HUES64 (cell line): Measurements from ENCODE around the gene CTPS1. TPM values are rescaled to one million over a fixed set of nuclear protein-coding genes. Genes with fewer than 3 reads are reported as not detected.

Source experiments
- H3K27ac ChIP-seq: 2 replicates; pipeline ENCODE4 v1.7.0; 2013; ENCODE audit warnings: low read depth, low read length, inconsistent platforms
- H3K27me3 ChIP-seq: 2 replicates; pipeline ENCODE4 v1.6.1; 2013; ENCODE audit warnings: mild to moderate bottlenecking, low read length; ENCODE audit not compliant: insufficient read depth
- H3K36me3 ChIP-seq: 2 replicates; pipeline ENCODE4 v1.6.1; 2013; ENCODE audit warnings: mild to moderate bottlenecking, low read length; ENCODE audit not compliant: insufficient read depth
- H3K4me1 ChIP-seq: 2 replicates; pipeline ENCODE4 v1.6.1; 2013; ENCODE audit warnings: mild to moderate bottlenecking, low read length, moderate library complexity; ENCODE audit not compliant: insufficient read depth
- H3K4me3 ChIP-seq: 2 replicates; pipeline ENCODE4 v1.5.1; 2013; ENCODE audit warnings: mild to moderate bottlenecking, low read length, moderate library complexity
- H3K9ac ChIP-seq: 2 replicates; pipeline ENCODE4 v1.6.1; 2013; ENCODE audit warnings: mild to moderate bottlenecking, low read depth, low read length
- H3K9me3 ChIP-seq: 2 replicates; pipeline ENCODE4 v1.6.1; 2013; ENCODE audit warnings: low read depth, low read length; ENCODE audit not compliant: insufficient read depth
- WGBS: fragments of 150-250, 120-280 bp; methylation state at CpG from one replicate; pipeline ENCODE4 v1.1.7; 2013; ENCODE audit warnings: missing lambda C conversion rate; 5-methylcytosine and 5-hydroxymethylcytosine counted together
- polyA plus RNA-seq, 2 experiments: library from polyadenylated mRNA; stranded (reverse); fragments of 50-300 nt; gene quantifications; one replicate each; pipeline ENCODE4 v1.2.3, GENCODE V29; 2013

CTPS1 gene, protein sequence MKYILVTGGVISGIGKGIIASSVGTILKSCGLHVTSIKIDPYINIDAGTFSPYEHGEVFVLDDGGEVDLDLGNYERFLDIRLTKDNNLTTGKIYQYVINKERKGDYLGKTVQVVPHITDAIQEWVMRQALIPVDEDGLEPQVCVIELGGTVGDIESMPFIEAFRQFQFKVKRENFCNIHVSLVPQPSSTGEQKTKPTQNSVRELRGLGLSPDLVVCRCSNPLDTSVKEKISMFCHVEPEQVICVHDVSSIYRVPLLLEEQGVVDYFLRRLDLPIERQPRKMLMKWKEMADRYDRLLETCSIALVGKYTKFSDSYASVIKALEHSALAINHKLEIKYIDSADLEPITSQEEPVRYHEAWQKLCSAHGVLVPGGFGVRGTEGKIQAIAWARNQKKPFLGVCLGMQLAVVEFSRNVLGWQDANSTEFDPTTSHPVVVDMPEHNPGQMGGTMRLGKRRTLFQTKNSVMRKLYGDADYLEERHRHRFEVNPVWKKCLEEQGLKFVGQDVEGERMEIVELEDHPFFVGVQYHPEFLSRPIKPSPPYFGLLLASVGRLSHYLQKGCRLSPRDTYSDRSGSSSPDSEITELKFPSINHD
- 81.1 TPM for polyA plus RNA-seq (2013, experiment 1 of 2)
- polyA plus RNA-seq (2013, experiment 2 of 2) = 70.4 TPM

DNA sequence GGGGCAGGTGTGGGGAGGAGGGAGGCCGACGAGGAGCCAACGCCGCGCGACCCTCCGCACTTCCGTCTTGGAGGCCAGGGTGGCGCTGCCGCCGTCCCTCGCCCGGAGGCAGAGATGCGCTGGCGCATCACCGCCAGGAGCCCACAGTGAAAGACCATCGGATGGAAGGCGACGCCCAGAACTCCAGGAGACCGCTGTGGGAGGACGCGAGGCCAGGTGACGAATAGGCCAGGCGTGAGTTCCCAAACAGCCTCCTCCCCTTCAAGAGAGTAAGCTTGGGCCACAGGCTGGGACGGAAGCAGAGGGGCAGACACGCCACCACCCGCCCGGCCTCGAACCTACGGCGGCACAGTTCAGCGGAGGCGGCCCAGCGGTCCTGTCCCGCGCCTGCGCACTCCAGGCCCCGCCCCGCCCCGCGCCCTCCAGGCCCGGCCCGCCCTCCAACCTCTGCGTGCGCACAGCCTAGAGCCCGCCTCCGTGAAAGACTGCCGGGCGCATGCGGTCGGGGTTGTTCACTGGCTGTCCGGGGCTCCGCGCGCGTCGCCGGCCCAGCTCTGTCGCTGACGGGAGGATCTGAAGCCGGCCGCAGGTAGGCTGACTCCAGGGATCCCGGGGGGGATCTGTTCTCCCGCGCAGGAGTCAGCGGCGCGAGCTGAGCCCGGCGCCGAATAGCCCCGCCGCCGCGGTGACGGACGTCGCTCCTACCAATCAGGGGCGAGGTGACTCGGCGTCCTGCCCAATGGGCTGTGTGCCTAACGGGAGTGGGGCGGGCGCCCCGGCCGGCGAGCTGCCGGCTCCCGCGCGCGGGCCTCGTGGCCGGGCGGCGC, at the start of gene CTPS1:
CTPS1 (plus strand) TSS at position 456 of the 827 bp plus-strand sequence. CDS start 3,595 bp downstream, outside the sequence.
- H3K27ac ChIP-seq = peak within 1 kb of the TSS; percentile 99
- peak within 1 kb of the TSS; percentile 82 for H3K4me3 ChIP-seq
- peak within 1 kb of the TSS; percentile 96 for H3K9ac ChIP-seq
- H3K9me3 ChIP-seq = no peaks in the 10 kb centered on the region
- H3K36me3 ChIP-seq = peaks cover 28% of the 10 kb centered on the region
- under 1% methylated on average over 96 of the region's 96 CpGs for WGBS
- H3K4me1 ChIP-seq = peaks cover 8% of the 10 kb centered on the region; the same call in 1 of the 2 replicates
- no peaks in the 10 kb centered on the region for H3K27me3 ChIP-seq

DNA sequence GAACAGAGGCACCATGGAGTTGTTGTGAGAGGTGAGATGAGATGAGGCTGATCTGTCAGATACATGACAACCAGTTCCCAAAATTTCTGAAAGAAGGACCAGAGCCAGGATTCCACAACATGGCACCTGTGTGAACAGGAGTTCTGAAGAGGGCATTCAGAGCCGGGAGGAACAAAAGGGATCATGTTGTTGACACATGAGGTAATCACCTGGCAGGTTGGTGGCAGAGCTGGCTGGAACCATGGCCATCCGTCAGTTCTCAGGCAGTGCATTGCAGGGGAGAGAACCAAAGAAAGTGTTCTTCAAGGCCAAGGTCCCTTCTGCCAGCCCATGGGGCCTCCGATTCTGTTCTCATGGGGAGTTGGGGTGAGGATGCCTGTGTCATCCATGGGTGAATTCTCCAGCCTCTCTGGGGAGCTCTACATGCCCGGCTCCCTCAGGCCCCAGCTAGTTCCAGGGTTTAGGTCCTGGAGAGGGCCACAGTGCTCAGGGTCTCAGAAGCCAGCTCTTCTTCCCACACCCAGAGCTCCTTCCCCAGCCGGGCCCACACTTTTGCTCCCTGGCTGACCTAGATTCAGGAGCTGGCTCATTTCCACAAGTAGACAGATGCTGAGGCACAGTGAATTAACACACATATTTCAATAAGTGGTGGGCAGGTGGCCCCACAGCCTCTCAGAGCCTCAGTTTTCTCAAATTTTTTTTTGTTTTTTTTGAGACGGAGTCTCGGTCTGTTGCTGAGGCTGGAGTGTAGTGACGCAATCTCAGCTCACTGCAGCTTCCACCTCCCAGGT, 49.1 kb upstream of the CTPS1 start:
- Histone ChIP-seq H3K27ac (no peak overlapping the region), H3K36me3 (no peaks in the 10 kb centered on the region), H3K9ac (no peak overlapping the region), H3K4me1 (peaks cover 4% of the 10 kb centered on the region), H3K4me3 (no peak overlapping the region), H3K9me3 (no peaks in the 10 kb centered on the region), H3K27me3 (no peaks in the 10 kb centered on the region)
- WGBS = 92% methylated on average over 8 of the region's 8 CpGs

DNA sequence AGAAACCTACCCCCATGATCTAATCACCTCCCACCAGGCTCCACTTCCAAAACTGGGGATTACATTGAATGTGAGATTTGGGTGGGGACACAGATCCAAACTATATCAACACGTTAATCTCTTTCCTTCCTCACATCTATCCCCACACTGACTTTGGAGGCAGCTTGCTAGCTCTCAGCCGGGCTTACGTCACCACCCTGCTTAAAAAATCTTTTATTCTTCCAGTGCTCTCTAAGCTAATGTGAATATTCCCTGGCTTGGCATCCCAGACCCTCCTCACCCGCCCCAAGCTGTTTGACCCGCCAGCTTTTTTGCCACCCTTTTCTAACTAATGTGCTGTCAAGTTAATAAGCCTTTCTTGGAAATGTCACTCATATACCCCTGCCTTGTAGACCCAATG, 47.9 kb upstream of the CTPS1 start:
- 87% methylated on average over 5 of the region's 5 CpGs for WGBS
- H3K4me1 ChIP-seq = peaks cover 4% of the 10 kb centered on the region

DNA sequence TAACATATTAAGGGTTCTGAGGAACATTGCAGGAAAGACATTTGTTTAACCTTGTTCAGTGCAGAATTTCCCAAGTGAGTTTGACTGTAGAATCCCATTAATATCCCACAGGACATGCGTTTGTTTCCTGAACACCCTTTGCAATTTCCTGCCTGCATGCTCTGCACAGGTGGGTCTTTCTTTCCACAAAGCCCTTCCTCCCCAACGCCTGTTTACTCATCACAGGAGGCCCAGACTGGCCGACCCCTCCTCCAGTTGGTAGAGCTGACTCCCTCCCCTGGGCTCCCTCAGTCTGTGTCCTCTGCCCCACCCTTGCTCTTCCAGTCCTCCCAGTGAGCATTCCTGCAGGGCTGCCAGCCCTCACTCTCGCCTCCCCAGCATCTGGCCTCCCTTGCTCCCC, 47.5 kb upstream of the CTPS1 start:
- Histone ChIP-seq H3K4me1 (peaks cover 4% of the 10 kb centered on the region), H3K36me3 (no peaks in the 10 kb centered on the region), H3K9ac (no peak overlapping the region), H3K27ac (no peak overlapping the region), H3K4me3 (no peak overlapping the region), H3K27me3 (no peaks in the 10 kb centered on the region), H3K9me3 (no peaks in the 10 kb centered on the region)
- 42% methylated on average over 4 of the region's 4 CpGs for WGBS

More for the DNA sequence above, 47.9 kb upstream of the CTPS1 start:
- Histone ChIP-seq H3K9me3 (no peaks in the 10 kb centered on the region), H3K9ac (no peak overlapping the region), H3K27ac (no peak overlapping the region), H3K27me3 (no peaks in the 10 kb centered on the region), H3K4me3 (no peak overlapping the region), H3K36me3 (no peaks in the 10 kb centered on the region)

DNA sequence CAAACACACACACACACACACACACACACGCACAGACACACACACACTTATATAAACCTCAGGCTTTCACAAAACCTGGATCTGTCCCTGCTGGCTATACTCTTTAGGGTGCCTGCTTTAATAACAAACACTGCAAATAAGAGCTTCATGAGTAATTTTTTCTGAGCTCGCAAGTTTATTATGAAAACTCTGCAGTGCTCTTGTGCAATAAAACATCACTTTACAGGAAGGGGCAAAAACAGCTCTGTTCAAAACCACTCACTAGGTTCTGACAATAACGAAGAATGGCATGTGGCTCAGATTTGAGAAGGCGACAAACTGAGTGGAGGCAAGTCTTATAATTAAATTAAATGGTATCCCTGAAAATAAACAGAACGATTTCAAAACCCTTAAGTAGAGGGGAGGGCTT, 42.6 kb upstream of the CTPS1 start:
- H3K4me1 ChIP-seq = peaks cover under 1% of the 10 kb centered on the region
- no peaks in the 10 kb centered on the region for H3K9me3 ChIP-seq
- H3K27ac ChIP-seq = no peak overlapping the region
- H3K27me3 ChIP-seq = no peaks in the 10 kb centered on the region
- H3K9ac ChIP-seq = no peak overlapping the region
- 95% methylated on average over 5 of the region's 5 CpGs for WGBS
- H3K4me3 ChIP-seq = no peak overlapping the region
- no peaks in the 10 kb centered on the region for H3K36me3 ChIP-seq

DNA sequence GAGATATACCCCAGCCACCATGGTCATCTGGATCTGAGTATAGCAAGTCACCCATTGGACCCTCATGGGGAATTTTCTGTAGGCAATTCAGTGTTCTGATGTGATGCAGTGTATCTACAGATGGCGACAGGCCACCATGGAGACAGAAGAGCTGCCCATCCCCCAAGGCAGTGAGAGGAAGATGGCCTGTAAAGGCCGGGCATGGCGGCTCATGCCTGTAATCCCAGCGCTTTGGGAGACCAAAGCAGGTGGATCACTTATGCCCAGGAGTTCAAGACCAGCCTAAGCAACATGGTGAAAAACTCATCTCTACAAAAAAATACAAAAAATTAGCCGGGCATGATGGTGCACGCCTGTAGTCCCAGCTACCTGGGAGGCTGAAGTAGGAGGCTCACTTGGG, 41.1 kb upstream of the CTPS1 start:
- Histone ChIP-seq H3K36me3 (no peaks in the 10 kb centered on the region), H3K27ac (no peak overlapping the region), H3K4me1 (no peaks in the 10 kb centered on the region), H3K27me3 (no peaks in the 10 kb centered on the region), H3K9me3 (no peaks in the 10 kb centered on the region), H3K4me3 (no peak overlapping the region), H3K9ac (no peak overlapping the region)
- WGBS = 95% methylated on average over 6 of the region's 6 CpGs

DNA sequence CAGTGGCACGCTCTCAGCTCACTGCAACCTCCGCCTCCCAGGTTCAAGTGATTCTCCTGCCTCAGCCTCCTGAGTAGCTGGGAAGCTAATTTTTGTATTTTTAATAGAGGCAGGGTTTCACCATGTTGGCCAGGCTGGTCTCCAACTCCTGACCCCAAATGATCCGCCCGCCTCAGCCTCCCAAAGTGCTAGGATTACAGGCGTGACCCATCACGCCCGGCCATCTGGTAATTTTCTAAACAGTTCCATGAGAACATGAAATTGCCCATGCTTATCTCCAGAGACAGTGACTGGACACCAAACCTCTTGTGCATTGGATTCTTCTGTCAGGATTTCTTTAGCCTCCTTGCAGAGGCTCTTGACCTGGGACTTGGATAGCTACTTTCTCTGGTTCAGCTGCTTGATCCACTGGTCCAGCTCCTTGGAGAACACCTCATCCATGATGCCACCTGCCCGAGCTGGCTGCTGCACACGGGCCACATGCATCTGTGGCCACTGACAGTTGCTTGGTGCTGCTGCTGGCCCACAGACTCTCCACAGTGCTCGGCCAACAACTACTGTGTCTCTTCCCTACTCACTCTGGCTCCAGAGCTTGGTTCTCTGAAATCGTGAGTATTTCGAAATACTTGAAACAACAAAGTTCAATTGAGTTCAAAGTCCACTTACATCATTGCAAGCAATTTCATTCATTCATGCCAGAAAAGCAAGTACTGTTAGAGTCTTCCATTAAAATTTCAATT, 40.0 kb upstream of the CTPS1 start:
- 94% methylated on average over 12 of the region's 12 CpGs for WGBS
- H3K9me3 ChIP-seq = no peaks in the 10 kb centered on the region
- no peaks in the 10 kb centered on the region for H3K36me3 ChIP-seq
- H3K27me3 ChIP-seq = no peaks in the 10 kb centered on the region
- H3K9ac ChIP-seq = no peak overlapping the region
- no peak overlapping the region for H3K27ac ChIP-seq
- H3K4me3 ChIP-seq = no peak overlapping the region
- H3K4me1 ChIP-seq = no peaks in the 10 kb centered on the region

DNA sequence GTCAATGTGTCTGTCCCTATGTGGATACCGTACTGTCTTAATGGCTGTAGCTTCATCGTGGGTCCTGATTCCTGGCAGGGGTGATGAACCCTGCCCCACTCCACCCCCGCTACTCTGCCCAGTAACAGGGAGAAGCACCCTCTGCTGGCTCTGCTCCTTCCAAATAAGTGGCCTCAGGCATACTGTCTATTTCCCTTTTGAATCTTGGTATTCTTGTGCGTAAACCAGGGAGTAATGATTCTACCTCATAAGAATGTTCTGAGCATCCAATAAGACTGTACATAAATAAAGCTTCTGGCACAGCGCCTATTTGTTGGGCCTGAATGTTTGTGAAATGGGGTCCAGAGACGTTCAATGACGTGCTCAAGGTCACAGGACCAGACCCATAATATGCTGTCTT, 35.2 kb upstream of the CTPS1 start:
- no peaks in the 10 kb centered on the region for H3K27me3 ChIP-seq
- WGBS = 89% methylated on average over 7 of the region's 7 CpGs
- no peak overlapping the region for H3K9ac ChIP-seq
- no peaks in the 10 kb centered on the region for H3K36me3 ChIP-seq
- H3K27ac ChIP-seq = no peak overlapping the region
- no peaks in the 10 kb centered on the region for H3K9me3 ChIP-seq
- peaks cover 6% of the 10 kb centered on the region for H3K4me1 ChIP-seq
- no peak overlapping the region for H3K4me3 ChIP-seq

DNA sequence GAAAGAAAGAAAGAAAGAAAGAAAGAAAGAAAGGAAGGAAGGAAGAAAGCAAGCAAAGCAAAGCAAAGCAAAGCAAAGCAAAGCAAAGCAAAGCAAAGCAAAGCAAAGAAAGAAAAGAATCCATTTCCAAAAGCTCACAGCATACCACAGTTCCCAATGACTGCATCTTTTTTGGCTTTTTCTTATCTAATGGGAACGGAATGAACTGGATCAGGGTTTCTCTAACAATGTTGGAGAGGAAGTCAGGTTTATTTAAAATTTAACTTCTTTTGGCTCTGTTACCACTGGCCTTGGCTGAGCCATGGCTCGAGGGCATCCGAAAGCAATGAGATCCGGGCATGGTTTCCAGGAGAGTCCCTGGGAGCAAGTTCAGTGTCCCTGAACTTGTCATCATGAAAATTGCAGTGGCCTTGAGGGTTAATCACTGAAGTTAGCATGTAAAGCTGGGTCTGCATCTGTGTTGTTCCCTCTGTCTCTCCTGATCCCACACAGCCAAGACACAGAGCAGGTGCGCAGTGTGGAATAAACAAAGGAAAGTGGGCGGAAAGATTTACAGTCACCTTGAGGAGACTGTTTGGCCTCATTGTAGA, 34.6 kb upstream of the CTPS1 start:
- Histone ChIP-seq H3K4me1 (peaks cover 6% of the 10 kb centered on the region), H3K4me3 (no peak overlapping the region)
- WGBS = 89% methylated on average over 6 of the region's 6 CpGs

DNA sequence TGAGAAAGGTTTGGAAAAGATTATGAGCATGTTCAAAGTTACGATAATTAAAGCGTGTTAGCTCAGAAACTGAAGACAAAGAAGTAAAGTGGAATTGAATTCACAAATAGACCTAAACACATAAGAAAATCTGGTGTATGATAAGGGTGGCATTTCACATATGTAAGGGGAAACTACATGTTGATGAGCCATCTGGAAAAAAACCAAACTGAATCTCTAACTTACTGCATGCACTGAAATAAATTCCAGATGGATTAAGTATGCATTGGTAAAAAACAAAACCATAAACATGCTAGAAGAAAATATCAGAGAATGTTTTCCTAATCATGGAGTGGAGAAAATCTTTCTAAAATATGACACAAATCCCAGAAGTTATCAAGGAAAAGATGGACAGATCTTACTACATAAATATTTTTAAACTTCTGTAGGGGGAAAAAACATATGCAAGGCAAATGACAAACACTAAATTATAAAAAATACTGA, 34.0 kb upstream of the CTPS1 start:
- 79% methylated on average over 2 of the region's 2 CpGs for WGBS
- Histone ChIP-seq H3K9ac (no peak overlapping the region), H3K27me3 (no peaks in the 10 kb centered on the region), H3K4me3 (no peak overlapping the region), H3K36me3 (no peaks in the 10 kb centered on the region), H3K27ac (no peak overlapping the region), H3K9me3 (no peaks in the 10 kb centered on the region), H3K4me1 (peaks cover 6% of the 10 kb centered on the region)

More for the DNA sequence above, 34.6 kb upstream of the CTPS1 start:
- Histone ChIP-seq H3K9ac (no peak overlapping the region), H3K36me3 (no peaks in the 10 kb centered on the region), H3K27me3 (no peaks in the 10 kb centered on the region), H3K27ac (no peak overlapping the region), H3K9me3 (no peaks in the 10 kb centered on the region)
